ENCODE results near the gene MUSTN1.

Gene MUSTN1

GRCh38 chr3:52831500-52832301 is 3.1 kb downstream of the MUSTN1 start:
- DNase-seq = no peak

- DNase-seq = no peak
Measured at GRCh38 chr3:52830535-52831258, 4.1 kb downstream of the MUSTN1 start, which contains the start of gene ITIH4. Gene ITIH4, minus strand, starts transcription at chr3:52830672. Its CDS starts 30 bp downstream, at chr3:52830642.

- no peak for DNase-seq
Measured at GRCh38 chr3:52829906-52830463, 4.8 kb downstream of the MUSTN1 start.

- DNase-seq = no peak
Measured at GRCh38 chr3:52829482-52829881, 5.3 kb downstream of the MUSTN1 start.

GRCh38 chr3:52827866-52828376 is 6.9 kb downstream of the MUSTN1 start:
- no peak for DNase-seq

- no peak for DNase-seq
Measured at GRCh38 chr3:52827441-52827840, 7.4 kb downstream of the MUSTN1 start.

GRCh38 chr3:52824037-52824436 is 10.8 kb downstream of the MUSTN1 start:
- no peak for DNase-seq

- DNase-seq = no peak
Measured at GRCh38 chr3:52822363-52822762, 12.5 kb downstream of the MUSTN1 start.

- no peak for DNase-seq
Measured at GRCh38 chr3:52820736-52821135, 14.1 kb downstream of the MUSTN1 start.

- no peak for DNase-seq
Measured at GRCh38 chr3:52819936-52820335, 14.9 kb downstream of the MUSTN1 start.

- DNase-seq = no peak
Measured at GRCh38 chr3:52817860-52818259, 17.0 kb downstream of the MUSTN1 start.

- no peak for DNase-seq
Measured at GRCh38 chr3:52817221-52817620, 17.6 kb downstream of the MUSTN1 start.

- DNase-seq = no peak
Measured at GRCh38 chr3:52816654-52817053, 18.2 kb downstream of the MUSTN1 start.

GRCh38 chr3:52816199-52816598 is 18.6 kb downstream of the MUSTN1 start:
- DNase-seq = no peak

GRCh38 chr3:52813810-52814209 is 21.0 kb downstream of the MUSTN1 start:
- DNase-seq = no peak

GRCh38 chr3:52811452-52812011 is 23.3 kb downstream of the MUSTN1 start:
- DNase-seq = no peak

- no peak for DNase-seq
Measured at GRCh38 chr3:52810923-52811322, 23.9 kb downstream of the MUSTN1 start.

GRCh38 chr3:52809662-52810377 is 25.0 kb downstream of the MUSTN1 start:
- no peak for DNase-seq

GRCh38 chr3:52809149-52809548 is 25.7 kb downstream of the MUSTN1 start:
- no peak for DNase-seq

- no peak for DNase-seq
Measured at GRCh38 chr3:52805270-52806039, 29.4 kb downstream of the MUSTN1 start.

GRCh38 chr3:52801839-52802238 is 33.0 kb downstream of the MUSTN1 start:
- no peak for DNase-seq

- DNase-seq = no peak
Measured at GRCh38 chr3:52800079-52800478, 34.7 kb downstream of the MUSTN1 start.

Measured in NCI-H774 (cell line).